Gastroesophageal sphincter (tissue), 4 donors: ENCODE data around the gene PARD3B. TPM values are rescaled to one million over a fixed set of nuclear protein-coding genes. Genes with fewer than 3 reads are reported as not detected.

Source experiments
- ATAC-seq: fragments of 150-250 bp; one replicate; pipeline ENCODE4 v1.9.1; 2016; ENCODE audit warnings: mild to moderate bottlenecking, moderate library complexity
- H3K27ac ChIP-seq, 4 donors: fragments of 200-600 bp; sonication (generic) in 3 of 4; 1 replicate in 3 of 4; 2 replicates in 1 of 4; pipeline ENCODE4 v1.5.1; 2016 to 2019
- H3K27me3 ChIP-seq: fragments of 200-600 bp; sonication (generic); one replicate; pipeline ENCODE4 v1.5.1; 2019
- H3K36me3 ChIP-seq, 2 donors: fragments of 200-600 bp; sonication (generic); one replicate each; pipeline ENCODE4 v1.5.1; 2019; ENCODE audit warnings: control low read depth in 1 of 2
- H3K4me1 ChIP-seq, 3 donors: fragments of 200-600 bp; sonication (generic); 1 replicate in 2 of 3; 2 replicates in 1 of 3; pipeline ENCODE4 v1.5.1; 2016 to 2019; ENCODE audit warnings: control low read depth in 2 of 3
- H3K4me3 ChIP-seq, 2 donors: fragments of 200-600 bp; sonication (generic); one replicate each; pipeline ENCODE4 v1.5.1; 2019; ENCODE audit warnings: mild to moderate bottlenecking in 1 of 2, moderate library complexity in 1 of 2
- H3K9me3 ChIP-seq, 3 donors: fragments of 200-600 bp; sonication (generic); one replicate each; pipeline ENCODE4 v1.5.1; 2017 to 2019; ENCODE audit warnings: control low read depth in 2 of 3
- EP300 ChIP-seq: sonication (generic); formaldehyde crosslinking; IDR thresholded peaks from one replicate; pipeline ENCODE4 v1.6.1; 2017; ENCODE audit warnings: antibody characterized with exemption, mild to moderate bottlenecking
- POLR2A ChIP-seq, 2 donors: fragments of 450-650 bp; IDR thresholded peaks; one replicate each; pipeline ENCODE4 v1.6.1; 2017; ENCODE audit warnings: antibody characterized with exemption in 2 of 2, mild to moderate bottlenecking in 2 of 2, moderate library complexity in 1 of 2
- POLR2AphosphoS5 ChIP-seq: sonication (generic); formaldehyde crosslinking; IDR thresholded peaks from one replicate; pipeline ENCODE4 v1.6.1; 2017; ENCODE audit warnings: antibody characterized with exemption
- WGBS, 2 donors: methylation state at CpG; one replicate each; pipeline ENCODE4 v1.1.5; 2018; ENCODE audit warnings: low coverage in 1 of 2; 5-methylcytosine and 5-hydroxymethylcytosine counted together
- total RNA-seq, 4 donors: library from RNA; depleted of rRNA; stranded (reverse); fragments of >200 nt; gene quantifications; one replicate each; pipeline ENCODE4 v1.1.0, GENCODE V29; 2016
- TF ChIP-seq, protein P1 (sequence below), 4 experiments: fragments of 200-600 bp in 2 of 4; fragments of 450-650 bp in 2 of 4; sonication (generic) in 1 of 4; IDR thresholded peaks; one replicate each; pipeline ENCODE4 v1.5.1; 2017 to 2019; ENCODE audit warnings: antibody characterized with exemption in 4 of 4, mild to moderate bottlenecking in 2 of 4, moderate library complexity in 2 of 4

Gene PARD3B
- total RNA-seq, 4 donors from 2014 or later = 29.6 to 42.2 (median 41.0) TPM

DNA sequence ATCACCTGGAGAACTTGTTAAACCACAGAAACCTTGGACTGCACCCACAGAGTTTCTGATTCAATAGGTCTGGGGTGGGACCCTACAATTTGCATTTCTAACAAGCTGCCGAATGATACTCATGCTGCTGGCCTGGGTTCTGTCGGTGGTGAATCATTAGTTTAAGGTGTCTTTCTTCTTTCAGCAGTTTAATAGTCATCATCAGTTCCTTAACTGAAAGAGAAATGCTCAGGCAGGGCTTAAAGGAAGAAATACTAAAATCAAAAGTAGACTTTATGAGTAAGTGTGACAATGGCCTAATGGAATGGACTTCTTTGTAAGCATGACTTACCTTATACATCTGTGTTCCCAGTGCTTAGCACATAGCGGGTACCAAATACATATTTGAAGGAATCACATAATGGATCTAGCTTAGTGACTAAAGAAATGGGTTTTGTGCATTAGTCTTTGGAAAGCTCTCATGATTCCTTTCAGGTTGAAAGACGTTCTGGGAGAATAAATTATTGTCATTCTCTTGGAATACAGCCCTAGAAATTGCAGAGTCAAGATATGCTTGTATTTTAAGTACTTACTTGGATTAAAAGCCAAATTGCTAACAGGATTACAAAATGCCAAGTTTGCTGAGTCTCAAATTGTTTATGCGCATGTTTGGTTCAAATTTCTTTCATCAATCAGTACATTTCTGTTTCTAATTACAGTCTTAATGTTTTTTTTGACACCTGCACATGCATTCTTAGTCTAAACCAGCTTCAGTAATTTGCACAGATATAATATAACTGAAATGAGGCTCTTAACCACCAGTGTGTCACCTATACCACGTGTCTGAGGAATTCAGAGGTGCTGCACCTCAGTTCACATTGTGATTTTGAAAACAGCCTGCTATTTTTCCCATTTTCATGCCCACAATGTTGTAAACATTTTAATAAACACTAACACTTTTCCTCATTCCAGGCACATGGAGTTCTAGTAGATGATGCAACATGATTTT, 916.7 kb downstream of the PARD3B start:
- Histone ChIP-seq H3K4me3 (no peak overlapping the region), H3K27me3 (no peaks in the 10 kb centered on the region), H3K9me3 (no peaks in the 10 kb centered on the region), H3K4me1 (no peaks in the 10 kb centered on the region), H3K36me3 (no peaks in the 10 kb centered on the region), H3K27ac (no peak overlapping the region)
- no peak for ATAC-seq
- WGBS, 2 donors = 71 to 82% methylated on average over 4 to 6 of the region's 6 CpGs
- TF ChIP-seq POLR2AphosphoS5 (no peak), POLR2A (IDR thresholded peaks at IDR 0.05) (no peak), EP300 (no peak)
- TF ChIP-seq, protein P1, sequence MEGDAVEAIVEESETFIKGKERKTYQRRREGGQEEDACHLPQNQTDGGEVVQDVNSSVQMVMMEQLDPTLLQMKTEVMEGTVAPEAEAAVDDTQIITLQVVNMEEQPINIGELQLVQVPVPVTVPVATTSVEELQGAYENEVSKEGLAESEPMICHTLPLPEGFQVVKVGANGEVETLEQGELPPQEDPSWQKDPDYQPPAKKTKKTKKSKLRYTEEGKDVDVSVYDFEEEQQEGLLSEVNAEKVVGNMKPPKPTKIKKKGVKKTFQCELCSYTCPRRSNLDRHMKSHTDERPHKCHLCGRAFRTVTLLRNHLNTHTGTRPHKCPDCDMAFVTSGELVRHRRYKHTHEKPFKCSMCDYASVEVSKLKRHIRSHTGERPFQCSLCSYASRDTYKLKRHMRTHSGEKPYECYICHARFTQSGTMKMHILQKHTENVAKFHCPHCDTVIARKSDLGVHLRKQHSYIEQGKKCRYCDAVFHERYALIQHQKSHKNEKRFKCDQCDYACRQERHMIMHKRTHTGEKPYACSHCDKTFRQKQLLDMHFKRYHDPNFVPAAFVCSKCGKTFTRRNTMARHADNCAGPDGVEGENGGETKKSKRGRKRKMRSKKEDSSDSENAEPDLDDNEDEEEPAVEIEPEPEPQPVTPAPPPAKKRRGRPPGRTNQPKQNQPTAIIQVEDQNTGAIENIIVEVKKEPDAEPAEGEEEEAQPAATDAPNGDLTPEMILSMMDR (IDR thresholded peaks at IDR 0.05) = no peak

DNA sequence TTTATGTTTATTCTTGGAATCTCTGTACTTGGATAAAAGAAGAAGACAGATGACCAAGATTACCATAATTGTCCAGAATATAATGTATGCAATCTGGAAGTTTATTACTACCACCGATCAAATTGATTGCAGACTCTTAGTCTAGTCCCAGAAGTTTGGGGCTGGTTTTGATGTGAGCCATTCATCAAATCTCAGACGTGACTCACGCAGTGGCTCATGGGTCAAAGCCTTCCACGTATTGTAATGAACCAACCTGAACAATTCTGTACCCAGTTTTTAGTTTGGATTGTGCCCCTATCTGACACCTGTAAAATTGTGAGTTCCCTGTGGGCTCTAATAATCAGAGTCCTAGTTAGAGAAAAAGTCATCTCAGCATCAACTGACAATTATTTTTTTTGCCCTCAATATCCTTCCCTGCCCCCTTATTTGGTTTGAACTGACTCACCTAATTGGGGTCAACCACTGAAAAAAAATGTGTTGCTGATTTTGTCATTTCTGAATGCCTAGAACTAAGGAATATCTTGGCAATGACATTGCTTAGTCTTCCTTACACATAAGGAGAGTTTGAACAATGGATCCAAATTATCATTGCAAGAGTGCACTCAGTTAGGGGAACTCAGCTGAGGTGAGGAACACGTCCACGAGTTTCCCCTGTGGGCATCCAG, 917.5 kb downstream of the PARD3B start:
- H3K27me3 ChIP-seq = no peaks in the 10 kb centered on the region
- H3K9me3 ChIP-seq = no peaks in the 10 kb centered on the region
- ATAC-seq = no peak
- no peak for TF ChIP-seq EP300
- no peak for TF ChIP-seq POLR2A (IDR thresholded peaks at IDR 0.05)
- TF ChIP-seq, protein P1 (IDR thresholded peaks at IDR 0.05) = no peak
- TF ChIP-seq POLR2AphosphoS5 = no peak
- WGBS, 2 donors = 92 to 94% methylated on average over 4 to 6 of the region's 6 CpGs
- no peak overlapping the region for H3K27ac ChIP-seq
- no peaks in the 10 kb centered on the region for H3K4me1 ChIP-seq
- no peak overlapping the region for H3K4me3 ChIP-seq
- no peaks in the 10 kb centered on the region for H3K36me3 ChIP-seq

DNA sequence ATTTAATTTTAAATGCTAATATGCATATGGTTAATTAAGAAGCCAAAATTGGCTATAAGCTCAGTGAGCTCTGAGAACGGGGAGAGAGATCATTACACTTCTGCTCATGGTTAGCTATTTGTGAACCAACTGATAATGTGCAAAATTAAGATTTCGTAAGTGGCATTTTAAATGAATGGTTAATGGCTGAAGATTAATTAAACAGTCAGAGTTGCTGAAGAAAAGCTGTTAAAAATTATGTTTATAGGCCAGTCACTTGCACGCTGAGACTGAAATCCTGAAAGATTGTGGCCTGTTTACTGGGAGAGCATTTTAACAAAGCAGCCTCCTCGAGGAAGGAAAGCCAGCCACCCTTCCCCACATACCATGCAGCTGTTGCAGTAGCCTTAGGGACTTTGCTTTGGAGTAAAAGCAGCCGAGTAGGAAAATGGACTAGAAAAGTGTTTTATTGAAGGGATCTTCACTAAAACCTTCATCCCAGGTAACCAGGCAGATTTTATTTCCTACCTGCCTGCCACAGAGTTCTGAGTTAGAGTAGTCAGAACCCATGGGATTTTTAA, 918.3 kb downstream of the PARD3B start:
- H3K27me3 ChIP-seq = no peaks in the 10 kb centered on the region
- no peaks in the 10 kb centered on the region for H3K36me3 ChIP-seq
- H3K27ac ChIP-seq = no peak overlapping the region
- ATAC-seq = no peak
- no peak overlapping the region for H3K4me3 ChIP-seq
- H3K9me3 ChIP-seq = no peaks in the 10 kb centered on the region
- H3K4me1 ChIP-seq = no peaks in the 10 kb centered on the region
- TF ChIP-seq POLR2AphosphoS5 (no peak), EP300 (no peak), POLR2A (IDR thresholded peaks at IDR 0.05) (no peak)
- TF ChIP-seq, protein P1 (IDR thresholded peaks at IDR 0.05) = no peak
- 87 to 94% methylated on average over 5 of the region's 5 CpGs for WGBS, 2 donors

GRCh38 chr2:205464681-205465080, 919.4 kb downstream of the PARD3B start:
- no peaks in the 10 kb centered on the region for H3K36me3 ChIP-seq
- TF ChIP-seq EP300 (no peak), POLR2A (IDR thresholded peaks at IDR 0.05) (no peak), POLR2AphosphoS5 (no peak)
- TF ChIP-seq, protein P1 (IDR thresholded peaks at IDR 0.05) = no peak
- 76 to 92% methylated on average over 3 of the region's 3 CpGs for WGBS, 2 donors
- no peak overlapping the region for H3K27ac ChIP-seq
- ATAC-seq = no peak
- no peak overlapping the region for H3K4me3 ChIP-seq
- H3K27me3 ChIP-seq = no peaks in the 10 kb centered on the region
- no peaks in the 10 kb centered on the region for H3K9me3 ChIP-seq
- no peaks in the 10 kb centered on the region for H3K4me1 ChIP-seq
